Stomach (tissue), 9 donors: ENCODE measurements around the gene PRR4. TPM values are rescaled to one million over a fixed set of nuclear protein-coding genes. Genes with fewer than 3 reads are reported as not detected.

Source experiments
- DNase-seq, 2 donors: peaks; one replicate each; pipeline versions ENCODE4 v3.0.0 to v3.0.0-alpha.2; 2013 to 2019
- H3K27ac ChIP-seq, 5 donors: fragments of 200-600 bp in 4 of 5; sonication (generic) in 4 of 5; one replicate each; pipeline ENCODE4 v1.5.1; 2013 to 2019; ENCODE audit warnings: mild to moderate bottlenecking in 1 of 5, moderate library complexity in 1 of 5
- H3K27me3 ChIP-seq, 3 donors: fragments of 200-600 bp; sonication (generic); one replicate each; pipeline ENCODE4 v1.5.1; 2017 to 2019; ENCODE audit warnings: mixed run types in 1 of 3
- H3K36me3 ChIP-seq, 4 donors: fragments of 200-600 bp; sonication (generic); 1 replicate in 3 of 4; 2 replicates in 1 of 4; pipeline ENCODE4 v1.5.1; 2016 to 2019
- H3K4me1 ChIP-seq, 4 donors: fragments of 200-600 bp; sonication (generic); one replicate each; pipeline ENCODE4 v1.5.1; 2016 to 2019
- H3K4me3 ChIP-seq, 4 donors: fragments of 200-600 bp; sonication (generic) in 3 of 4; one replicate each; pipeline ENCODE4 v1.5.1; 2016 to 2019; ENCODE audit warnings: mild to moderate bottlenecking in 1 of 4
- H3K9me3 ChIP-seq, 4 donors: fragments of 200-600 bp; sonication (generic); one replicate each; pipeline ENCODE4 v1.5.1; 2016 to 2019
- EP300 ChIP-seq: sonication (generic); formaldehyde crosslinking; IDR thresholded peaks from one replicate; pipeline ENCODE4 v1.6.1; 2017; ENCODE audit warnings: antibody characterized with exemption
- POLR2A ChIP-seq, 4 donors: fragments of 450-650 bp; IDR thresholded peaks; one replicate each; pipeline ENCODE4 v1.6.1; 2016; ENCODE audit warnings: antibody characterized with exemption in 4 of 4, control low read depth in 2 of 4, mild to moderate bottlenecking in 1 of 4, moderate library complexity in 1 of 4
- POLR2AphosphoS5 ChIP-seq, 3 donors: sonication (generic); formaldehyde crosslinking; IDR thresholded peaks; one replicate each; pipeline ENCODE4 v1.6.1; 2016; ENCODE audit warnings: antibody characterized with exemption in 3 of 3
- WGBS, 5 donors: extraction: QIAGEN DNeasy Blood & Tissue Kit in 3 of 5; methylation state at CpG; one replicate each; pipeline versions ENCODE4 v1.1.5 to v1.1.7; 2013 to 2018; 5-methylcytosine and 5-hydroxymethylcytosine counted together
- intact Hi-C: fragments of 100-400 bp; cut with DNase I; formaldehyde crosslinking; loops from one replicate; pipeline ENCODE4 v1.15.1; 2023; ENCODE audit warnings: low total_unique reads
- polyA plus RNA-seq, 3 donors: library from polyadenylated mRNA; stranded (reverse); fragments of 200-250 nt; gene quantifications; one replicate each; pipeline ENCODE4 v1.2.3, GENCODE V29; 2013
- small RNA-seq, 4 donors: library from RNA; depleted of rRNA; stranded (forward); fragments of <200 nt; gene quantifications; one replicate each; pipeline ENCODE3, GENCODE V24; 2016
- total RNA-seq, 5 donors: library from RNA; depleted of rRNA; stranded (reverse); fragments of >200 nt; gene quantifications; one replicate each; pipeline versions ENCODE4 v1.1.0 to v1.2.3, GENCODE V29; 2014 to 2016
- TF ChIP-seq, protein P1 (sequence below), 7 experiments: fragments of 450-650 bp in 4 of 7; fragments of 200-600 bp in 3 of 7; sonication (generic) in 3 of 7; IDR thresholded peaks; one replicate each; pipeline ENCODE4 v1.5.1; 2016 to 2019; ENCODE audit warnings: antibody characterized with exemption in 7 of 7, control low read depth in 2 of 7, mild to moderate bottlenecking in 1 of 7
- donor health status: healthy with polysubstance abuse.
- donor health status: Bipolar disorder and iron deficiency.
- donor health status: healthy.

PRR4 gene
- total and polyA plus RNA-seq, 8 donors: 0.87 to 334 (median 3.0) TPM; not detected in 2

DNA sequence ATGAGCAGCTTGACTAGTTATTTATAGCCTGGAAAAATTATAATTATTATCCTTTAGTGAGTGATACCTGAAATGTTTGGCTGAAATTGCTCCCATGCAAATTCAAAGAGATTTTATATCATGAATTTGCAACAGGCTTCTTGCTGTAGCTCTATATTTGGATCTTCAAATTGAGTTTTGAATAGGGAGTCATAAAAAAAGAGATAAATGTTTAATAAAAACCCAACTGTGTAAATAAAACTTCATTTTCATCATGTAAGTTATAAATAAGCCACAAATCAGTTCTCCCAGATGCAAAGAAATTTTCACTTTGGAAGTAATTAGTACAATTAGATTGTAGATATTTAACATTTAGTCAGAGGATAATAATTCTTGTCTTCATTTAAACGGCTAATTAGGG lies 42.1 kb downstream of the PRR4 start, which contains the start of gene TAS2R8:
TSS of gene TAS2R8 (minus strand) at position 101 of the 400 bp plus-strand sequence. CDS start 306 bp downstream, outside the sequence.
- Histone ChIP-seq H3K9me3 (no peaks in the 10 kb centered on the region), H3K4me3 (no peak within 1 kb of the TSS), H3K27ac (no peak within 1 kb of the TSS), H3K4me1 (no peaks in the 10 kb centered on the region), H3K36me3 (no peaks in the 10 kb centered on the region), H3K27me3 (no peaks in the 10 kb centered on the region)
- 46 to 78% (median 73%) methylated on average over 1 of the region's 1 CpG for WGBS, 5 donors
- TF ChIP-seq POLR2A (IDR thresholded peaks at IDR 0.05): no peak
- TF ChIP-seq POLR2AphosphoS5 (IDR thresholded peaks at IDR 0.05): no peak
- TF ChIP-seq EP300: no peak
- TF ChIP-seq, protein P1, sequence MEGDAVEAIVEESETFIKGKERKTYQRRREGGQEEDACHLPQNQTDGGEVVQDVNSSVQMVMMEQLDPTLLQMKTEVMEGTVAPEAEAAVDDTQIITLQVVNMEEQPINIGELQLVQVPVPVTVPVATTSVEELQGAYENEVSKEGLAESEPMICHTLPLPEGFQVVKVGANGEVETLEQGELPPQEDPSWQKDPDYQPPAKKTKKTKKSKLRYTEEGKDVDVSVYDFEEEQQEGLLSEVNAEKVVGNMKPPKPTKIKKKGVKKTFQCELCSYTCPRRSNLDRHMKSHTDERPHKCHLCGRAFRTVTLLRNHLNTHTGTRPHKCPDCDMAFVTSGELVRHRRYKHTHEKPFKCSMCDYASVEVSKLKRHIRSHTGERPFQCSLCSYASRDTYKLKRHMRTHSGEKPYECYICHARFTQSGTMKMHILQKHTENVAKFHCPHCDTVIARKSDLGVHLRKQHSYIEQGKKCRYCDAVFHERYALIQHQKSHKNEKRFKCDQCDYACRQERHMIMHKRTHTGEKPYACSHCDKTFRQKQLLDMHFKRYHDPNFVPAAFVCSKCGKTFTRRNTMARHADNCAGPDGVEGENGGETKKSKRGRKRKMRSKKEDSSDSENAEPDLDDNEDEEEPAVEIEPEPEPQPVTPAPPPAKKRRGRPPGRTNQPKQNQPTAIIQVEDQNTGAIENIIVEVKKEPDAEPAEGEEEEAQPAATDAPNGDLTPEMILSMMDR (IDR thresholded peaks at IDR 0.05): no peak
- intact Hi-C loops: no loop called here
- DNase-seq: no peak

DNA sequence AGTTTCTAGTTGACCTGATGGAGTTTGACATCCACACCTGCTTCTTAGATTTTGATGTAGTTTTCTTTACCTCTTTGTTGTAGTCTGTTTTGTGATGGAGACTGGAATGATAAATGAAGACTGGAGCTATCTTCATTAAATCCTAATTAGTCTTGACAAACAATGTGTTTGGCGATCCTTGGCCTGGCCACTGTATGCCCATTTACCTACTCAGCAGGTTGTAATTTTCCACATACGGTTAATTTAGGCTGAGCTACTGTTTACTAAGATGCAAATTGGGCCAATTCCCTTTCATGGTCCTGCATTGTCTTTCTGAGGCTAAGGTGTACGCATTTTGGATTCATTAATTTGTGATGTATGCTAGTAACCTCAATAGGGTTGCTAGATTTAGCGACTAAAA lies 46.7 kb downstream of the PRR4 start, which contains the start of gene TAS2R7:
TSS of gene TAS2R7 (minus strand) at position 41 of the 400 bp plus-strand sequence. CDS start 57 bp downstream, outside the sequence.
- Histone ChIP-seq H3K27ac (no peak within 1 kb of the TSS), H3K4me3 (no peak within 1 kb of the TSS), H3K4me1 (no peaks in the 10 kb centered on the region), H3K9me3 (no peaks in the 10 kb centered on the region), H3K27me3 (no peaks in the 10 kb centered on the region), H3K36me3 (no peaks in the 10 kb centered on the region)
- 58 to 72% (median 64%) methylated on average over 4 of the region's 4 CpGs for WGBS, 5 donors
- DNase-seq: no peak
- intact Hi-C loops: no loop called here
- TF ChIP-seq POLR2AphosphoS5 (IDR thresholded peaks at IDR 0.05) (no peak), EP300 (no peak), POLR2A (IDR thresholded peaks at IDR 0.05) (no peak)
- TF ChIP-seq, protein P1 (IDR thresholded peaks at IDR 0.05): no peak

GRCh38 chr12:10801741-10802140 lies 47.5 kb downstream of the PRR4 start:
- DNase-seq: no peak
- TF ChIP-seq POLR2A (IDR thresholded peaks at IDR 0.05) (no peak), EP300 (no peak), POLR2AphosphoS5 (IDR thresholded peaks at IDR 0.05) (no peak)
- TF ChIP-seq, protein P1 (IDR thresholded peaks at IDR 0.05): no peak
- 45 to 67% (median 53%) methylated on average over 5 of the region's 5 CpGs for WGBS, 5 donors
- Histone ChIP-seq H3K9me3 (no peaks in the 10 kb centered on the region), H3K4me1 (no peaks in the 10 kb centered on the region), H3K4me3 (no peak overlapping the region), H3K27ac (no peak overlapping the region), H3K27me3 (no peaks in the 10 kb centered on the region), H3K36me3 (no peaks in the 10 kb centered on the region)
- intact Hi-C loops: no loop called here

Small RNAs within 50 kb of the gene (small RNA-seq; reads per million reads assigned to genes)
- 0 to 0.15 (median 0) reads per million in 4 donors for gene PRR4

Other genes with a start within 250 kb of the PRR4 start
- gene MAGOHB, start 235.9 kb downstream of the PRR4 start, total RNA-seq: 10 to 100 TPM in 2 of 5 donors, 1 to 10 TPM in 2, under 1 TPM in 1; 0.58 to 33.2 (median 7.2) TPM
- gene MAGOHB, start 235.9 kb downstream of the PRR4 start, polyA plus RNA-seq: 10 to 100 TPM; 24.0 to 26.7 (median 25.1) TPM
- 10 to 100 TPM in 3 of 5 donors, 1 to 10 TPM in 2; 2.3 to 23.7 (median 12.0) TPM for gene STYK1, start 175.4 kb downstream of the PRR4 start, total RNA-seq
- gene STYK1, start 175.4 kb downstream of the PRR4 start, polyA plus RNA-seq: 1 to 10 TPM; 2.5 to 4.4 (median 4.3) TPM
- 100 to 1,000 TPM; 159 to 585 (median 324) TPM for gene YBX3, start 126.2 kb downstream of the PRR4 start, total RNA-seq
- 100 to 1,000 TPM; 158 to 302 (median 214) TPM for gene YBX3, start 126.2 kb downstream of the PRR4 start, polyA plus RNA-seq
- gene TAS2R7, start 46.8 kb downstream of the PRR4 start, total RNA-seq: not detected
- not detected for gene TAS2R7, start 46.8 kb downstream of the PRR4 start, polyA plus RNA-seq
- not detected for gene TAS2R8, start 42.2 kb downstream of the PRR4 start, total RNA-seq
- not detected for gene TAS2R8, start 42.2 kb downstream of the PRR4 start, polyA plus RNA-seq
- under 1 TPM in 1 of 5 donors, not detected in 4; 0.73 TPM for gene TAS2R9, start 39.3 kb downstream of the PRR4 start, total RNA-seq
- gene TAS2R9, start 39.3 kb downstream of the PRR4 start, polyA plus RNA-seq: not detected
- gene TAS2R10, start 23.1 kb downstream of the PRR4 start, total RNA-seq: 1 to 10 TPM in 2 of 5 donors, not detected in 3; 1.0 to 3.5 TPM
- gene TAS2R10, start 23.1 kb downstream of the PRR4 start, polyA plus RNA-seq: not detected
- 10 to 100 TPM; 10.4 to 77.6 (median 24.1) TPM for gene PRH1, start 34.8 kb upstream of the PRR4 start, total RNA-seq
- 1 to 10 TPM; 1.5 to 2.6 (median 2.1) TPM for gene PRH1, start 34.8 kb upstream of the PRR4 start, polyA plus RNA-seq
- gene TAS2R13, start 60.1 kb upstream of the PRR4 start, total RNA-seq: 10 to 100 TPM in 1 of 5 donors, 1 to 10 TPM in 3, under 1 TPM in 1; 0.58 to 13.0 (median 3.0) TPM
- not detected for gene TAS2R13, start 60.1 kb upstream of the PRR4 start, polyA plus RNA-seq
- gene PRH2, start 79.8 kb upstream of the PRR4 start, total RNA-seq: not detected
- gene PRH2, start 79.8 kb upstream of the PRR4 start, polyA plus RNA-seq: under 1 TPM in 1 of 3 donors, not detected in 2; 0.45 TPM
- 10 to 100 TPM in 1 of 5 donors, 1 to 10 TPM in 2, not detected in 2; 1.7 to 17.3 (median 1.8) TPM for gene TAS2R14, start 89.8 kb upstream of the PRR4 start, total RNA-seq
- 1 to 10 TPM in 1 of 3 donors, under 1 TPM in 2; 0.19 to 2.1 (median 0.31) TPM for gene TAS2R14, start 89.8 kb upstream of the PRR4 start, polyA plus RNA-seq
- gene TAS2R50, start 137.4 kb upstream of the PRR4 start, total RNA-seq: 1 to 10 TPM in 2 of 5 donors, not detected in 3; 2.9 to 7.7 TPM
- not detected for gene TAS2R50, start 137.4 kb upstream of the PRR4 start, polyA plus RNA-seq
- gene TAS2R20, start 148.8 kb upstream of the PRR4 start, total RNA-seq: 10 to 100 TPM in 2 of 5 donors, 1 to 10 TPM in 1, not detected in 2; 4.9 to 11.6 (median 11.4) TPM
- gene TAS2R20, start 148.8 kb upstream of the PRR4 start, polyA plus RNA-seq: under 1 TPM in 1 of 3 donors, not detected in 2; 0.35 TPM
- gene TAS2R19, start 173.1 kb upstream of the PRR4 start, total RNA-seq: 10 to 100 TPM in 2 of 5 donors, under 1 TPM in 1, not detected in 2; 0.89 to 21.8 (median 12.3) TPM
- under 1 TPM in 1 of 3 donors, not detected in 2; 0.30 TPM for gene TAS2R19, start 173.1 kb upstream of the PRR4 start, polyA plus RNA-seq
- gene TAS2R31, start 181.9 kb upstream of the PRR4 start, total RNA-seq: 10 to 100 TPM in 2 of 5 donors, 1 to 10 TPM in 1, not detected in 2; 7.7 to 27.2 (median 19.6) TPM
- under 1 TPM in 1 of 3 donors, not detected in 2; 0.33 TPM for gene TAS2R31, start 181.9 kb upstream of the PRR4 start, polyA plus RNA-seq
- gene TAS2R46, start 212.8 kb upstream of the PRR4 start, total RNA-seq: 10 to 100 TPM in 1 of 5 donors, 1 to 10 TPM in 2, not detected in 2; 2.2 to 10.5 (median 4.1) TPM
- gene TAS2R46, start 212.8 kb upstream of the PRR4 start, polyA plus RNA-seq: not detected
- gene TAS2R43, start 242.8 kb upstream of the PRR4 start, total RNA-seq: 10 to 100 TPM in 1 of 5 donors, 1 to 10 TPM in 1, under 1 TPM in 1, not detected in 2; 0.87 to 11.9 (median 8.4) TPM
- not detected for gene TAS2R43, start 242.8 kb upstream of the PRR4 start, polyA plus RNA-seq